ENCODE data around the gene RUNX2.

GRCh38 chr6:45447005-45447404 lies 118.9 kb downstream of the RUNX2 start:
- TF ChIP-seq ELK1 (IDR thresholded peaks at IDR 0.05; ENCODE audit: low read depth, low read length): no peak
- TF ChIP-seq SIX5 (IDR thresholded peaks at IDR 0.05; ENCODE audit: low read depth, low read length, severe bottlenecking): no peak
- TF ChIP-seq POLR2A (IDR thresholded peaks at IDR 0.05; ENCODE audit: low read depth, low read length): no peak
- TF ChIP-seq EP300 (IDR thresholded peaks at IDR 0.05; ENCODE audit: borderline replicate concordance in 1 of 2, control insufficient read depth in 1 of 2, low read depth in 2 of 2, low read length in 2 of 2): no peak
- TF ChIP-seq BACH1 (IDR thresholded peaks at IDR 0.05; ENCODE audit: borderline replicate concordance): no peak
- TF ChIP-seq MAX (IDR thresholded peaks at IDR 0.05; ENCODE audit: low read depth, low read length): no peak
- TF ChIP-seq CTCF (IDR thresholded peaks at IDR 0.05 in 2 of 3, conservative IDR thresholded peaks at IDR 0.05 in 1 of 3; ENCODE audit: control insufficient read depth in 2 of 3, extremely low read depth in 1 of 3, insufficient read depth in 1 of 3, low read depth in 3 of 3, low read length in 3 of 3): no peak
- TF ChIP-seq POLR2AphosphoS2 (IDR thresholded peaks at IDR 0.05; ENCODE audit: low read depth, low read length): no peak
- TF ChIP-seq ZBTB33 (IDR thresholded peaks at IDR 0.05): no peak
- no peak for TF ChIP-seq POLR2AphosphoS5 (IDR thresholded peaks at IDR 0.05; ENCODE audit: low read length)
- no peak for TF ChIP-seq E4F1 (IDR thresholded peaks at IDR 0.05; ENCODE audit: borderline replicate concordance, partially characterized antibody)
- TF ChIP-seq GABPA (IDR thresholded peaks at IDR 0.05; ENCODE audit: low read depth): no peak
- no peak for TF ChIP-seq SIN3A (IDR thresholded peaks at IDR 0.05; ENCODE audit: low read depth, low read length)
- TF ChIP-seq SKIL (IDR thresholded peaks at IDR 0.05; ENCODE audit: low read depth, poor library complexity, severe bottlenecking): no peak
